DOHH2 (cell line): ENCODE data around the gene SLC38A4.

Experiments used
- H3F3A ChIP-seq: fragments of 200-600 bp; sonication (generic), shearing (Covaris generic); 2 replicates; pipeline ENCODE4 v1.6.0; 2016; ENCODE audit warnings: antibody characterized with exemption, mild to moderate bottlenecking; ENCODE audit not compliant: control insufficient read depth, insufficient read depth
- H3K27ac ChIP-seq: fragments of 200-600 bp; sonication (generic); 2 replicates; pipeline ENCODE4 v1.5.1; 2014; ENCODE audit warnings: low read depth, mild to moderate bottlenecking, low read length, moderate library complexity
- H3K27me3 ChIP-seq: fragments of 200-600 bp; sonication (generic); 2 replicates; pipeline ENCODE4 v1.6.1; 2014; ENCODE audit warnings: mild to moderate bottlenecking, low read length, mixed read lengths; ENCODE audit not compliant: control insufficient read depth
- H3K36me3 ChIP-seq: fragments of 200-600 bp; sonication (generic); 2 replicates; pipeline ENCODE4 v1.6.1; 2014; ENCODE audit warnings: mild to moderate bottlenecking, low read length, moderate library complexity, mixed read lengths; ENCODE audit not compliant: control insufficient read depth
- H3K4me1 ChIP-seq: fragments of 200-600 bp; sonication (generic); 2 replicates; pipeline ENCODE4 v1.6.1; 2014; ENCODE audit warnings: mild to moderate bottlenecking, low read length, mixed read lengths; ENCODE audit not compliant: control insufficient read depth
- H3K4me2 ChIP-seq: fragments of 200-600 bp; sonication (generic); 2 replicates; pipeline ENCODE4 v1.6.0; 2014; ENCODE audit warnings: mild to moderate bottlenecking, low read length, moderate library complexity
- H3K4me3 ChIP-seq: fragments of 200-600 bp; sonication (generic); 2 replicates; pipeline ENCODE4 v1.5.1; 2014; ENCODE audit warnings: mild to moderate bottlenecking, low read length, mixed read lengths
- H3K79me2 ChIP-seq: fragments of 200-600 bp; sonication (generic); 2 replicates; pipeline ENCODE4 v1.6.1; 2014; ENCODE audit warnings: mild to moderate bottlenecking, low read length, mixed read lengths; ENCODE audit not compliant: control insufficient read depth
- H3K9me2 ChIP-seq: fragments of 200-600 bp; sonication (generic); replicated peaks from 2 replicates; pipeline ENCODE4 v1.6.1; 2014; ENCODE audit warnings: mild to moderate bottlenecking, low read length, mixed read lengths; ENCODE audit not compliant: control insufficient read depth
- H3K9me3 ChIP-seq: fragments of 200-600 bp; sonication (generic); 2 replicates; pipeline ENCODE4 v1.6.1; 2014; ENCODE audit warnings: antibody characterized with exemption, low read length, mixed read lengths; ENCODE audit not compliant: control insufficient read depth, insufficient read depth
- H4K20me1 ChIP-seq: fragments of 200-600 bp; sonication (generic); 2 replicates; pipeline ENCODE4 v1.6.0; 2014; ENCODE audit warnings: low read depth, mild to moderate bottlenecking, antibody characterized with exemption, low read length, moderate library complexity; ENCODE audit not compliant: control insufficient read depth, insufficient read depth
- CTCF ChIP-seq: fragments of 200-600 bp; sonication (generic); IDR thresholded peaks from one replicate; pipeline ENCODE4 v1.5.1; 2014; ENCODE audit warnings: antibody characterized with exemption, mild to moderate bottlenecking, low read depth, low read length; ENCODE audit not compliant: poor library complexity, severe bottlenecking
- EZH2phosphoT487 ChIP-seq: fragments of 200-600 bp; sonication (generic); IDR thresholded peaks from 2 replicates; pipeline ENCODE4 v1.6.1; 2017; ENCODE audit warnings: borderline replicate concordance, mild to moderate bottlenecking, antibody characterized with exemption, low read length, moderate library complexity, mixed read lengths

Gene SLC38A4

GRCh38 chr12:46717868-46718267 lies 107.9 kb downstream of the SLC38A4 start:
- Histone ChIP-seq H3K9me2 (no peaks in the 10 kb centered on the region), H3F3A (no peaks in the 10 kb centered on the region)
- TF ChIP-seq EZH2phosphoT487: no peak
- no peak for TF ChIP-seq CTCF

GRCh38 chr12:46717159-46717558 lies 108.6 kb downstream of the SLC38A4 start:
- no peaks in the 10 kb centered on the region for H3K36me3 ChIP-seq
- no peaks in the 10 kb centered on the region for H3K9me2 ChIP-seq
- H4K20me1 ChIP-seq: no peaks in the 10 kb centered on the region
- TF ChIP-seq EZH2phosphoT487 (no peak), CTCF (no peak)
- H3F3A ChIP-seq: no peaks in the 10 kb centered on the region
- no peaks in the 10 kb centered on the region for H3K79me2 ChIP-seq
- H3K27ac ChIP-seq: no peak overlapping the region
- no peak overlapping the region for H3K4me3 ChIP-seq
- H3K27me3 ChIP-seq: no peaks in the 10 kb centered on the region
- H3K4me2 ChIP-seq: no peak overlapping the region
- no peaks in the 10 kb centered on the region for H3K4me1 ChIP-seq
- H3K9me3 ChIP-seq: no peaks in the 10 kb centered on the region

More at GRCh38 chr12:46717868-46718267, 107.9 kb downstream of the SLC38A4 start:
- Histone ChIP-seq H3K27me3 (no peaks in the 10 kb centered on the region), H3K79me2 (no peaks in the 10 kb centered on the region), H3K27ac (no peak overlapping the region), H3K4me3 (no peak overlapping the region), H4K20me1 (no peaks in the 10 kb centered on the region), H3K4me1 (no peaks in the 10 kb centered on the region), H3K36me3 (no peaks in the 10 kb centered on the region), H3K9me3 (no peaks in the 10 kb centered on the region), H3K4me2 (no peak overlapping the region)
